Astrocyte (in vitro differentiated cells and primary cell): Measurements from ENCODE around the gene PCNT.

ENCODE experiments used
- EZH2 ChIP-seq: IDR thresholded peaks from 2 replicates; pipeline ENCODE4 v1.6.1; 2012; ENCODE audit warnings: mild to moderate bottlenecking, low read length, inconsistent platforms; ENCODE audit not compliant: insufficient read depth
- TF ChIP-seq, protein P1 (sequence below): IDR thresholded peaks from 2 replicates; pipeline ENCODE4 v1.5.1; 2011; ENCODE audit warnings: low read depth, mild to moderate bottlenecking, inconsistent platforms, low read length, moderate library complexity; ENCODE audit not compliant: insufficient read depth

DNA sequence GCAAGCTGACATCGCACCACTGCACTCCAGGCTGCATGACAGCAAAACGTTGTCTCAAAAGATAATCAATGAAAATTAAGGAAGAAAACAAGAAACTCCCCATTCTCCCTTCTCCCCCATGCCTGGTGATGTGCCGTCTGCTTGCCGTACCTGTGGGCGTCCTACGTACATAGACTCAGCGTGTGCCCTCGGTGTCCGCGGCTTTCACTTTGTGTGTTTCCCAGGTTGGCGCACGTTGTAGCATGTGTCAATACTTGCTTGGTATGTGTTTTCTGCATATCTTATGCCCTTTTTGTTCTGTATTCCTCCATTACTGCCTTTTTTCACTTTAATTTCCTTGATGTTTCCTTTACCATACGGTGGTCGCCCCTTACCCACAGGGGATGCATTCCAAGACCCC is 53.8 kb downstream of the PCNT start:
- TF ChIP-seq, protein P1, sequence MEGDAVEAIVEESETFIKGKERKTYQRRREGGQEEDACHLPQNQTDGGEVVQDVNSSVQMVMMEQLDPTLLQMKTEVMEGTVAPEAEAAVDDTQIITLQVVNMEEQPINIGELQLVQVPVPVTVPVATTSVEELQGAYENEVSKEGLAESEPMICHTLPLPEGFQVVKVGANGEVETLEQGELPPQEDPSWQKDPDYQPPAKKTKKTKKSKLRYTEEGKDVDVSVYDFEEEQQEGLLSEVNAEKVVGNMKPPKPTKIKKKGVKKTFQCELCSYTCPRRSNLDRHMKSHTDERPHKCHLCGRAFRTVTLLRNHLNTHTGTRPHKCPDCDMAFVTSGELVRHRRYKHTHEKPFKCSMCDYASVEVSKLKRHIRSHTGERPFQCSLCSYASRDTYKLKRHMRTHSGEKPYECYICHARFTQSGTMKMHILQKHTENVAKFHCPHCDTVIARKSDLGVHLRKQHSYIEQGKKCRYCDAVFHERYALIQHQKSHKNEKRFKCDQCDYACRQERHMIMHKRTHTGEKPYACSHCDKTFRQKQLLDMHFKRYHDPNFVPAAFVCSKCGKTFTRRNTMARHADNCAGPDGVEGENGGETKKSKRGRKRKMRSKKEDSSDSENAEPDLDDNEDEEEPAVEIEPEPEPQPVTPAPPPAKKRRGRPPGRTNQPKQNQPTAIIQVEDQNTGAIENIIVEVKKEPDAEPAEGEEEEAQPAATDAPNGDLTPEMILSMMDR = no peak
- no peak for TF ChIP-seq EZH2
